BLaER1 (cell line): ENCODE results near the gene PPP1R14B.

Source experiments
- H3K27ac ChIP-seq: shearing (Covaris generic); formaldehyde crosslinking; 2 replicates; pipeline ENCODE4 v1.8.1; 2022
- H3K27me3 ChIP-seq: shearing (Covaris generic); formaldehyde crosslinking; 2 replicates; pipeline ENCODE4 v1.8.1; 2022
- H3K36me3 ChIP-seq: shearing (Covaris generic); formaldehyde crosslinking; 2 replicates; pipeline ENCODE4 v1.8.1; 2022
- H3K4me1 ChIP-seq: shearing (Covaris generic); formaldehyde crosslinking; 2 replicates; pipeline ENCODE4 v1.8.1; 2022
- H3K4me2 ChIP-seq: shearing (Covaris generic); formaldehyde crosslinking; 2 replicates; pipeline ENCODE4 v1.8.1; 2022
- H3K4me3 ChIP-seq: shearing (Covaris generic); formaldehyde crosslinking; 2 replicates; pipeline ENCODE4 v1.8.1; 2022
- H3K9ac ChIP-seq: shearing (Covaris generic); formaldehyde crosslinking; 2 replicates; pipeline ENCODE4 v1.8.1; 2022
- H3K9me3 ChIP-seq: shearing (Covaris generic); formaldehyde crosslinking; 2 replicates; pipeline ENCODE4 v1.8.1; 2022
- H4K20me1 ChIP-seq: shearing (Covaris generic); formaldehyde crosslinking; 2 replicates; pipeline ENCODE4 v1.8.1; 2022
- Cebpa-rat ChIP-seq: shearing (Covaris generic); IDR thresholded peaks from 2 replicates; pipeline ENCODE4 v1.8.1; 2022

PPP1R14B gene

GRCh38 chr11:64232182-64232966 lies 14.4 kb downstream of the PPP1R14B start:
- no peaks in the 10 kb centered on the region for H3K9me3 ChIP-seq
- no peaks in the 10 kb centered on the region for H3K27me3 ChIP-seq
- no peak for TF ChIP-seq Cebpa-rat
- H4K20me1 ChIP-seq, result peaks cover 12% of the 10 kb centered on the region
- peak overlapping the region; percentile 51 for H3K27ac ChIP-seq
- peaks cover 82% of the 10 kb centered on the region for H3K4me1 ChIP-seq
- peaks cover 8% of the 10 kb centered on the region for H3K36me3 ChIP-seq
- H3K9ac ChIP-seq, result peak overlapping the region; percentile 32
- H3K4me3 ChIP-seq, result no peak overlapping the region
- peak overlapping the region; percentile 99 for H3K4me2 ChIP-seq

DNA sequence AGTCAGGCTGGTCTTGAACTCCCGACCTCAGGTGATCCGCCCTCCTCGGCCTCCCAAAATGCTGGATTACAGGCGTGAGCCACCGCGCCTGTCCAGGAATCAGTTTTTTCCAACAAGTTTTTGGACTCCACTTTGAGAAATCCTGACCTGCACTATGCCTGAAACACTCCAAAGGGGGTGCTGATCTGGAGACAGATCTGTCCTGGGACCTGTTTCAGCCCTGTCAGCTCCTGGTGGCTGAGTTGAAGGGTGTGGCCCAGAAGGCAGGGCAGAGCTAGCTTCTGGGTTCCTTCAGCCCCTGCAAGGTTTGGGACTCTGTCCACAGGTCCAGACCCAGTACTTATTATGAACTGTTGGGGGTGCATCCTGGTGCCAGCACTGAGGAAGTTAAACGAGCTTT lies 15.2 kb downstream of the PPP1R14B start:
- Histone ChIP-seq H3K4me1 (peaks cover 80% of the 10 kb centered on the region), H3K9ac (peak overlapping the region; percentile 32), H3K9me3 (no peaks in the 10 kb centered on the region), H3K36me3 (no peaks in the 10 kb centered on the region), H3K27me3 (no peaks in the 10 kb centered on the region), H4K20me1 (peaks cover 12% of the 10 kb centered on the region), H3K4me3 (peak overlapping the region; percentile 77; the same call in 1 of the 2 replicates), H3K4me2 (peak overlapping the region; percentile 99), H3K27ac (peak overlapping the region; percentile 51)
- no peak for TF ChIP-seq Cebpa-rat

DNA sequence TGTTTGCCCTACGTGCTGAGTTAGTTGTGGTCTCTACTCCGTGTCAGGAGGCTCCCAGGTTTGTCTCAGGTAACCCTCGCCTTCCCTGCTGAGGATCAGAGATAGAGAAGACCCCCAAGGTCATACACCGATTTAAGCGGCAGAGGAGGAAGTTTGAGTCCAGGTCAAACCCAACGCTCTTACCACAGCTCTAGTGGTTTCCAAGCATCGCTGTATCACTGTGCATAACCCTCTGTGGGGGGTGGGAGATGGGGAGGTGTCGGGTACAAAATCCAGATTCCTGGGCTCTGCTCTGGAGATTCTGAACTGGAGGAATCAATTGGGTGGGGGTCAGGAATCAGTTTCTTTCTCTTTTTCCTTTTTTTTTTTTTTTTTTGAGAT lies 15.8 kb downstream of the PPP1R14B start:
- Histone ChIP-seq H3K27ac (peak overlapping the region; percentile 87), H3K4me2 (peak overlapping the region; percentile 99), H4K20me1 (peaks cover 10% of the 10 kb centered on the region), H3K27me3 (no peaks in the 10 kb centered on the region), H3K9me3 (no peaks in the 10 kb centered on the region), H3K9ac (peak overlapping the region; percentile 81), H3K36me3 (no peaks in the 10 kb centered on the region), H3K4me1 (peaks cover 77% of the 10 kb centered on the region), H3K4me3 (peak overlapping the region; percentile 77)
- no peak for TF ChIP-seq Cebpa-rat

- no peak for TF ChIP-seq Cebpa-rat
- Histone ChIP-seq H3K4me3 (peak within 1 kb of the TSS; percentile 77), H3K27me3 (no peaks in the 10 kb centered on the region), H3K4me1 (peaks cover 75% of the 10 kb centered on the region), H3K9ac (peak within 1 kb of the TSS; percentile 81), H3K36me3 (no peaks in the 10 kb centered on the region), H3K4me2 (peak within 1 kb of the TSS; percentile 99), H4K20me1 (peaks cover 6% of the 10 kb centered on the region), H3K27ac (peak within 1 kb of the TSS; percentile 87), H3K9me3 (no peaks in the 10 kb centered on the region)
These were observed 16.4 kb downstream of the PPP1R14B start, which contains the start of gene DNAJC4 for GRCh38 chr11:64230171-64230984. Gene DNAJC4 (plus strand): TSS chr11:64230548. CDS start chr11:64230855, 307 bp downstream.

- H4K20me1 ChIP-seq, result peaks cover 8% of the 10 kb centered on the region
- no peaks in the 10 kb centered on the region for H3K27me3 ChIP-seq
- peak overlapping the region; percentile 77 for H3K4me3 ChIP-seq
- peak overlapping the region; percentile 81 for H3K9ac ChIP-seq
- H3K4me2 ChIP-seq, result peak overlapping the region; percentile 99
- no peaks in the 10 kb centered on the region for H3K9me3 ChIP-seq
- TF ChIP-seq Cebpa-rat, result no peak
- 0 out of 2 replicates have a peak, but pooled peaks cover 3% of the 10 kb centered on the region for H3K36me3 ChIP-seq
- H3K27ac ChIP-seq, result peak overlapping the region; percentile 87
- peaks cover 76% of the 10 kb centered on the region for H3K4me1 ChIP-seq
These were observed 17.0 kb downstream of the PPP1R14B start for GRCh38 chr11:64229744-64230170.

- peaks cover 8% of the 10 kb centered on the region for H3K36me3 ChIP-seq
- no peaks in the 10 kb centered on the region for H3K27me3 ChIP-seq
- H4K20me1 ChIP-seq, result peaks cover 13% of the 10 kb centered on the region
- no peaks in the 10 kb centered on the region for H3K9me3 ChIP-seq
- H3K4me2 ChIP-seq, result peak overlapping the region; percentile 99
- H3K27ac ChIP-seq, result peak overlapping the region; percentile 87
- H3K9ac ChIP-seq, result peak overlapping the region; percentile 81
- H3K4me1 ChIP-seq, result peaks cover 81% of the 10 kb centered on the region
- H3K4me3 ChIP-seq, result peak overlapping the region; percentile 77
- TF ChIP-seq Cebpa-rat, result no peak
These were observed 17.5 kb downstream of the PPP1R14B start for GRCh38 chr11:64229090-64229743.

- H3K9me3 ChIP-seq, result no peaks in the 10 kb centered on the region
- peak overlapping the region; percentile 99 for H3K4me2 ChIP-seq
- H3K27me3 ChIP-seq, result no peaks in the 10 kb centered on the region
- peaks cover 82% of the 10 kb centered on the region for H3K4me1 ChIP-seq
- peaks cover 25% of the 10 kb centered on the region for H3K36me3 ChIP-seq
- H3K27ac ChIP-seq, result peak overlapping the region; percentile 95
- H3K4me3 ChIP-seq, result peak overlapping the region; percentile 79
- peaks cover 28% of the 10 kb centered on the region for H4K20me1 ChIP-seq
- TF ChIP-seq Cebpa-rat, result no peak
- peak overlapping the region; percentile 89 for H3K9ac ChIP-seq
These were observed 19.3 kb downstream of the PPP1R14B start for GRCh38 chr11:64227405-64227956.

- TF ChIP-seq Cebpa-rat, result no peak
- Histone ChIP-seq H3K9ac (peak overlapping the region; percentile 89), H3K4me2 (peak overlapping the region; percentile 99), H3K27ac (peak overlapping the region; percentile 95), H3K27me3 (no peaks in the 10 kb centered on the region), H4K20me1 (peaks cover 28% of the 10 kb centered on the region), H3K4me1 (peaks cover 74% of the 10 kb centered on the region), H3K4me3 (peak overlapping the region; percentile 79), H3K9me3 (no peaks in the 10 kb centered on the region), H3K36me3 (peaks cover 34% of the 10 kb centered on the region)
These were observed 20.2 kb downstream of the PPP1R14B start for GRCh38 chr11:64226507-64227051.
